GM20431 (cell line): ENCODE results near the gene NDUFAF5.

ENCODE experiments used
- in situ Hi-C: fragments of 300-500 bp; cut with MseI, MboI; formaldehyde crosslinking; loops from one replicate; pipeline ENCODE4 v1.15.0; 2020; ENCODE audit warnings: low sequenced_read_pairs; ENCODE audit not compliant: unreplicated experiment

Gene NDUFAF5

DNA sequence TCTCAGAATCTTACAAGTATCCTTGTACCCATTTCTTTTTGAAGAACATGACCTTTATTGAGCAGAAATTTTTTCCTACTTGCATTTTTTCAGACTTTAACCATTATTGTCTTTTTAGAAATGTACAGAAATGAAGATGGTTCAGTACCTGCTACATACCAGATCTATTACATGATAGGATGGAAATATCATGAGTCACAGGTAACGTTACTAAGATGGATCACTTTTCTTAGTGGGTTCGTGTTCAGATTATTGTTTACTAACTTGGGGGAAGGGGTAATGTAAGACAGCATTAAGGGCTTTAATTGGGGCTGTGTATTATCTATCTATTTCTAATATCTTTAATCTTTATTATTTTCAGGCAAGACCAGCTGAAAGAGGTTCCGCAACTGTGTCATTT lies 31.9 kb downstream of the NDUFAF5 start:
- in situ Hi-C loops, result no loop called here

GRCh38 chr20:13817342-13817741 lies 32.5 kb downstream of the NDUFAF5 start:
- in situ Hi-C loops, result no loop called here

DNA sequence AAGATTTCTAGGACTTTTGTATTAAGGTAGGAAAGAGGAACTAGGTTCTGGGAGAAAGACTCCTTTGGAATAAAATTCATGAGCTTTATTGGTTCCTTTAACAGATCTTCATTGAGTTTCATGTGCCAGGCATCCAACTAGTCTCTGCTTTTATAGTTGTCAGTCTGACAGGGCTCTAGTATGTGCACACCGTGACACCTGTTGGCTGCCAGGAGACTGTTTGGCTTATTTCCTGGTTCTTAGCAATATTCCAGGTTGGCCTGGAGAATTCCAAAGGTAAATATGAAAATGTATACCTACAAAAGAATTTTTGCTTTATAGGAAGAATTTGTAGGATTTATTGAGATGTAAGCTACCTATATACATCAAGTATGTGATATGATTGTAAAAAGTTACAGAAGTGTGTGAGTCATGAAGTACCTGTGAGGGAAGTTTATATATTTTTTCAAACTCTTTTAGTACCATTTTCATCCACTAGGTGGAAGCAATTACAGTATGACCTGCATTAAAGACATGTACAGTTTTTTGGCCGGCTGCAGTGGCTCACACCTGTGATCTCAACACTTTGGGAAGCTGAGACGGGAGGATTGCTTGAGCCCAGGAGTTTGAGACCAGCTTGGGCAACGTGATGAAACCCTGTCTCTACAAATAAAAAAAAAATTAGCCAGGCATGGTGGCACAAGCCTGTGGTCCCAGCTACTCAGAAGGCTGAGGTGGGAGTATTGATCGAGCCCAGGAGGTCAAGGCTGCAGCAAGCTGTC lies 35.2 kb downstream of the NDUFAF5 start:
- in situ Hi-C loops, result loop anchor here (10.0 kb wide), 1 partner anchor 235 kb away; no protein-coding TSS in a partner anchor

GRCh38 chr20:13821876-13822275 lies 37.0 kb downstream of the NDUFAF5 start:
- in situ Hi-C loops, result loop anchor here (10.0 kb wide), 1 partner anchor 233 kb away; no protein-coding TSS in a partner anchor

DNA sequence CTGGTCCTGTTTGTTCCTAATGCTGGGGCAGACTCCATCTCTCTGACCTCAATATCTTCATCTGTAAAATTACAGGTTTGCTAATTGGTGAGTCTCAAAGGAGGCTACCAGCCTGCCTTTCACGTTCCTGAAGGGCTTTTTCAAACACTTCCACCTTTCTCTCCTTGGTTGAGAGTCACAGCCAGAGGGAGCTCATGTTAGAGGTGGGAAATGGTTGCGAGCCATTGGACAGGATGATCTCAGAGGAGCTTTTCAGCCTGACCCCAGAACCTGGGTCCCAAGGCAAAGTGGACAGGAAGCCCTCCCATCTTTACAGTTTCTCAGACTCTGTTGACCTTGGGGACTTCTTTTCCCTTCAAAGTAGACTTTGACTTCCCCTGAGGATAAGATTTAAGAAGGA lies 37.6 kb downstream of the NDUFAF5 start:
- in situ Hi-C loops, result loop anchor here (10.0 kb wide), 1 partner anchor 232 kb away; no protein-coding TSS in a partner anchor

- in situ Hi-C loops, result loop anchor here (10.0 kb wide), 1 partner anchor 230 kb away; no protein-coding TSS in a partner anchor
Measured at GRCh38 chr20:13824459-13824858, 39.6 kb downstream of the NDUFAF5 start.

GRCh38 chr20:13825465-13825864 lies 40.6 kb downstream of the NDUFAF5 start:
- in situ Hi-C loops, result loop anchor here (10.0 kb wide), 1 partner anchor 229 kb away; no protein-coding TSS in a partner anchor

- in situ Hi-C loops, result no loop called here
Measured at GRCh38 chr20:13831476-13831875, 46.6 kb downstream of the NDUFAF5 start.

DNA sequence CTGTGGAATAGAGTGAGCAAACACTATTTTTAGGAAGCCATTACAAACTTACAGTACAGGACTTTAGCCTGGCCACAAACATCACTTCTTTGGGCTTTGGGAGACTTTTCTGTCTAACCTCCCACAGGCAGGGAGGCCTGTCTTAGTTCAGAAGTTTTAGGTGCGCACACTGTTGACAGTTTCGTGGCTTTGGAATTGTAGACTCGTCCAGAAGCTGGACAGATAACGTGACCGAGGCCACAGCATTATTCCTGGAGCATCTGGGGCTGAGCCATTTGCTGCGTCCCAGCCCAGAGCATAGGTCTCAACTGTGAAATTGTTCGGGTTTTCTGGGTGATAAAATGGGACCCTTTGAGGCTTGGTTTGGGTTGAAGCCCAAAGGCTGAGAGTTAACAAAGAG lies 53.8 kb downstream of the NDUFAF5 start:
- in situ Hi-C loops, result no loop called here

GRCh38 chr20:13839421-13840092 lies 54.7 kb downstream of the NDUFAF5 start:
- in situ Hi-C loops, result no loop called here

DNA sequence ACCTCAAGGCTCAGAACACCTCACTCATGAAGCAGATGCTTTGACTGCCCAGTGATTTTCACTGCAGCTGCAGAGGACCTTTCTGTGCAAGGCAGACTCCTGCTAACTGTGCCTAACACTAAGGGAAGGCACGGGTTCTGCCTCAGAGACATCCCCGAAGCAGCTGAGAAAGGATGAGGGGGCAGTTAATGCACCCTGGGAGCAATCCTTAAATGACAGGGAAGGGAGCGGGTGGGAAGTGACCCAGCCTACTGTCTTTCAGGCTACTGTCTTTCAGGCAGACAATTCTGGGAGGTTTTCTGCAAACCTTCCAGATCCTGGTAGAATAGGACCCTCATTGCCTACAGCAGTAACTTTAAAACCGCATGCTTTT lies 55.3 kb downstream of the NDUFAF5 start:
- in situ Hi-C loops, result no loop called here

DNA sequence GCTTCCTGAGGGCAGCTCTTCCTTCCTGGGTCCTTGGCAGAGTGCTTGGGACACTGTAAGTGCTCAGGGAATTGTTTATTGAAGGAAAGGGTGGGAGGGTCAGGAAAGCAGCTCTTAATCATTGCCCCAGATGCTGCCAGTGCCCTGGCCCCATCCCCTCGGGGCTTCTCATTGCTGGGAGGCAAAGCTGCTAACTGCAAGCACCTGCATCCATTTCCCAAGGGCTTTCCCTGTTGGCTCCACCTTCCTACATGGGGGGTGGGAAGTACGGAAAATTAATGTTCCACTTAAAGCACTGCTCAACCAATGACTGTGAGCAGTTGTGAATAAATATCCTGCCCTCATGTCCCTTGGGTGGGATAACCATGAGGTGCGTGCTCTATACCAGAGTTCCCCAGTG lies 56.4 kb downstream of the NDUFAF5 start:
- in situ Hi-C loops, result no loop called here

- in situ Hi-C loops, result no loop called here
Measured at GRCh38 chr20:13844296-13844695, 59.5 kb downstream of the NDUFAF5 start.

DNA sequence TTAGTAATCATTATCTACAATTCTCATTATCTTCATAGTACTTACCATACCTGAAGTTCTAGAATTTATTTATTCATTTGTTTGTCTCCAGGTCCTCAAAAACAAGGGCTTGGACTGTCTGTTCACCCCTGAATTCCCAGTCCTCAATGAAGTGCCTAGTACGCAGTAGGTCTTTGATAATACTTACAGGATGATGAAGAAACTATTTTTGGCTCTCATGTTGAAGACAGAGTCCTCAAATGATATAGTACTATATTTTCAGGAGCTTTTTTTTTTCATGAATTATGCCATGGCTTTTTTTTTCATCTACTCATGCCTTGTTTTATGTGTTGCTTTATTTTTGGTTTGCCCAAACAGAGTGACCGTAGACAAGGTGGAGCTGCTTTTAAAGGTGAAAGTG lies 66.5 kb downstream of the NDUFAF5 start:
- in situ Hi-C loops, result no loop called here

DNA sequence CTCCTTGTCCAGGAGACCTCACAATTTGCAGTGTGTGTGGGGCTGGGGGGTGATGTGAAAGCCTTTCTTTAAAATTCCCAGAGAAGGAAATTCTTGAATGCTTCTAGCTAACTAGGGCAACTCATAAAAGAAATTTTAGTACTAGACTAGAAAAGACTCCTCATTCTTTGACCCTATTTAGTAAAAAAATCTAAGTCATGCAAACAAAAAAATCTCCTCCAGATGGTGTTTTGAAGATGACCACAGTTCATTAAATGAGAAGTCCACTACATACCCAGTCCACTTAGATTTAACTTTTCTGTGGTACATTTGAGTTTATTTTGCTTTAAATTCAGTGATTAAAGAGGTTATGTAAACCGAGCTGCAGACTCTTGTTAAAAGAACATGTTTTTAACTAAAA lies 67.5 kb downstream of the NDUFAF5 start:
- in situ Hi-C loops, result no loop called here

DNA sequence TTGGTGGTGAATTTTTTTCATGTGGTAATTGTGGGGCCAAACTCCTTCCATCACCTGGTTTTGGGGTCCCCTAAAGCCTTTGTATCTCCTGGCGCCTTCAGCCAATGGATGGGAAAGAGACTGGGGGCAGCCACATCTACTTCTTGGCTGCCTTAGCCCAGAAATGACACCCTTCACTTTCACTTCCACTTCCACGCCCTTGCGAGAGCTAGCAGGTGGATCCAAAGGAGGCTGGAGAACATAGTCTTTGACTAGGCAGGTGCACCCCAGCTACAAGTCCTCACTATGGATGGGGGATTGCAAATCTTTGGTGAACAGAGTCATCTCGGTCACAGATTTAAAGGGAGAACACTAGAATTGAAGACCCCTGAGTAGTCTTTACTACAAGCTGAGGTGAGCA lies 70.8 kb downstream of the NDUFAF5 start:
- in situ Hi-C loops, result no loop called here

- in situ Hi-C loops, result no loop called here
Measured at GRCh38 chr20:13856354-13856753, 71.5 kb downstream of the NDUFAF5 start.

DNA sequence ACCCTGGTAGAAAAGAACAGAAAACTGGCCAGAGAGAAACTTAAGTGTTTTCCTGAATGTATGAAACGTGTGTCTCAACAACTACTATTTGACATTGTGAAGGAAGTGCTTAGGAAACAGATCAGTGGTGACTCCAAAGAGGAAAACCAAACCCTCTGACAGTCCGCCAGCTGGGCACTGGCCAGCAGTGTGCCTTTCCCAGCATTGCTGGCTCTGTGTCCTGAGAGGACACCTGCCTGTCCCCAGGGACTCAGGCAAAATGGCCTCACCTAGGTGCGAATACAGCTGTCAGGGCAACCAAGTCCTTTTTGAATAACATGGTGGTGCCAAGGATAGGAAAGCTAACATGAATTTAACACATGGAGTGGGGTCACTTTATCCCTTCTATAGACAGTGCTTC lies 72.5 kb downstream of the NDUFAF5 start:
- in situ Hi-C loops, result no loop called here

DNA sequence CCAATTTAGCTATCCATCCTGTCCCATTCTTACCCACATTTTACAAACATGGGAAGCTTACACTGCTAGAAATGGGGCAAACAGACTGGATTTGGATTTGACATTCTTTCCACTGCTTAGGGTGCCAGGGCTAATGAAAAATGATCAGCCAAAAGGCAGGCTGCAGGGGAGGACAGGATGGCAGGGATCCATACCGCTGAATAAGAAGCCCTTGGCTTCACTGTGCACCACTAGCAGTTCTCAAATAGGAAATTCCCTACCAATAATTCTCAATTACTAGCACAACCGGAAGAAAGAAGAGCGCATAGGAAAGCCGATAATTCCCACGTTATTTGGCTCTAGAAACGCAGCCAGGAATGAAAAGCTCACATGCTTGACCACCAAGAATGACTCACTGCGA lies 73.1 kb downstream of the NDUFAF5 start:
- in situ Hi-C loops, result no loop called here

GRCh38 chr20:13858439-13858838 lies 73.6 kb downstream of the NDUFAF5 start:
- in situ Hi-C loops, result no loop called here

DNA sequence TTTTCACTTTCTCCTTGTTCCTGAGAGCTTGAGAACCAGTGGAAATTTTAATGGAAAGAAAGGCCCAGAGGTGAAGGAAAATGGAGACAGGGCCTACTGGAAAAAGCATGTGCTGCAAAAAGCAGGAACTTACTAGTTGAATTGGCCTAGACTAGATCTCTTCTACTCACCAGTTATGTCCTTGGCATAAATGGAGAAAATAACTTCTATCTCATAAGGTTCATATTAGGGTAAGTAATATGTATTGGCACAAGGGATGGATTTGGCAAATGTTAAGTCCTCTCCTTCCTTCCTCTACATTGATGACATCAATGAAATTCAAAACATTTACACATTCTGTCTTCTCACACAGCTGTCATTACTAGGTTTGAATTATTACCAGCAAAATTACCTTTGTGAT lies 74.0 kb downstream of the NDUFAF5 start:
- in situ Hi-C loops, result no loop called here
